C1 segment of cervical spinal cord (tissue), 14 donors: ENCODE data around the gene RPSA.
"Not testable (repeated sequence)": the region's sequence is repeated elsewhere in the genome, so short reads cannot be mapped to it uniquely, and the experiment has no call there.

Source experiments
- DNase-seq, 14 donors: peaks; one replicate each; lab custom pipeline; 2025; lab: John Stamatoyannopoulos, UW

RPSA gene

GRCh38 chr3:39454591-39455217 is 48.2 kb downstream of the RPSA start:
- no peak for DNase-seq

- DNase-seq: no peak
Observed at GRCh38 chr3:39456159-39456558, 49.6 kb downstream of the RPSA start.

- no peak for DNase-seq
Observed at GRCh38 chr3:39457361-39457760, 50.8 kb downstream of the RPSA start.

- not testable (repeated sequence) for DNase-seq
Observed at GRCh38 chr3:39458579-39458978, 52.1 kb downstream of the RPSA start.

DNA sequence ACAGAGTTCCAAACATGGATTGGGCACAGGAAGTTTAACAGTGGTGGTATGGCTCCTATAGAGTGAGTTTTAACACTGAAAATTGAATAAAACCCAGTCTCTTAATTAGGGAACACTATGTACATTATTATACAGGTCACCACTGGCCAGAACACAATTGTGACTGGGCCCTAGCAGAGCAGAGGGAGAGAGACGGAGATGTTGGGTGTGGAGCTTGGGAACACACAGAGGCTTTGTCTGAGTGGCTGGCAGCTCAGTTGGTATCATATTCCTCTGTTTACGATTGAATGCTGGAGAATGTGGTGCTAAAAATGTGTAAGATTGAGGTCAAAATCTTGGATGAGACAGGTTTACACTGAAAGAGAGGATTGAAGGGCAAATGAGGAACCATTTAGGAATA is 54.2 kb downstream of the RPSA start:
- peak in 10 of 14 donors; percentile 19 to 67 (median 43) for DNase-seq
